ENCODE measurements around the gene AFDN.

DNA sequence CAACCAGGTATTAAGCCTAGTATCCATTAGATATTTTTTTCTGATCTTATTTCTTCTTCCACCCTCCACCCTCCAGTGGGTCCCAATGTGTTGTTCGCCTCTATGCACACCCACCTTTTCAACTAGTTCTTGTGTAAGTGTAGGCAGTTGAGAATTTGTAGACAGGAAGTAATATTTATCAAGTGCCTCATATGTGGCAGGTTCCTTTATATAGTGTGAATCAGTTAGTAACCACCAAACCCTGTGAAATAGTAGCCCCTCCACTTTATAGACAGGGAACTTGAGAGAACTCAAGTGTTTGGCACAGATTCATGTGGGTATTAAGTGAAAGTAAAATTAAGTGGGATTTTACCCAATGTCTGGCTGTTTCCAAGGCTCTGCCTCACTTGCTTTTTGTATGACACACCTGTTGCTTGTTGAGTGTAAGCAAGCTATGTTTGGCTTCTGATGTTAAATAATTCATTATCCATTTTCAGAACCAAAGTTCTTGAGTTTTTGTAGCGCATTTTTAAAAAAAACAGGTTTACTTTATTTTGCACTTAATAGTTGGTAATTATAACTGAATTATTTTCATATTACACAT, 24.8 kb downstream of the AFDN start:
- TF ChIP-seq EZH2 (IDR thresholded peaks at IDR 0.05; ENCODE audit: borderline replicate concordance, low read depth, low read length, severe bottlenecking), result no peak
- TF ChIP-seq, protein P1, sequence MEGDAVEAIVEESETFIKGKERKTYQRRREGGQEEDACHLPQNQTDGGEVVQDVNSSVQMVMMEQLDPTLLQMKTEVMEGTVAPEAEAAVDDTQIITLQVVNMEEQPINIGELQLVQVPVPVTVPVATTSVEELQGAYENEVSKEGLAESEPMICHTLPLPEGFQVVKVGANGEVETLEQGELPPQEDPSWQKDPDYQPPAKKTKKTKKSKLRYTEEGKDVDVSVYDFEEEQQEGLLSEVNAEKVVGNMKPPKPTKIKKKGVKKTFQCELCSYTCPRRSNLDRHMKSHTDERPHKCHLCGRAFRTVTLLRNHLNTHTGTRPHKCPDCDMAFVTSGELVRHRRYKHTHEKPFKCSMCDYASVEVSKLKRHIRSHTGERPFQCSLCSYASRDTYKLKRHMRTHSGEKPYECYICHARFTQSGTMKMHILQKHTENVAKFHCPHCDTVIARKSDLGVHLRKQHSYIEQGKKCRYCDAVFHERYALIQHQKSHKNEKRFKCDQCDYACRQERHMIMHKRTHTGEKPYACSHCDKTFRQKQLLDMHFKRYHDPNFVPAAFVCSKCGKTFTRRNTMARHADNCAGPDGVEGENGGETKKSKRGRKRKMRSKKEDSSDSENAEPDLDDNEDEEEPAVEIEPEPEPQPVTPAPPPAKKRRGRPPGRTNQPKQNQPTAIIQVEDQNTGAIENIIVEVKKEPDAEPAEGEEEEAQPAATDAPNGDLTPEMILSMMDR (IDR thresholded peaks at IDR 0.05; ENCODE audit: borderline replicate concordance, extremely low read depth, low read length, poor library complexity, severe bottlenecking), result no peak

All from DND-41 (cell line).